OCI-LY7 (cell line): Measurements from ENCODE around the gene XKR7.

Experiments
- CTCF ChIP-seq: fragments of 200-600 bp; sonication (generic); conservative IDR thresholded peaks from 2 replicates; pipeline ENCODE4 v1.5.1; 2014; ENCODE audit warnings: mild to moderate bottlenecking, antibody characterized with exemption, low read length, moderate library complexity, mixed read lengths
- EZH2phosphoT487 ChIP-seq: fragments of 200-600 bp; sonication (generic); IDR thresholded peaks from 2 replicates; pipeline ENCODE4 v1.6.1; 2018; ENCODE audit warnings: low read depth, borderline replicate concordance, mild to moderate bottlenecking, mixed run types, antibody characterized with exemption, low read length, moderate library complexity, mixed read lengths

GRCh38 chr20:32006053-32006452 is 38.1 kb downstream of the XKR7 start:
- no peak for TF ChIP-seq CTCF
- TF ChIP-seq EZH2phosphoT487, result no peak
